HepG2 (cell line): ENCODE data around the gene SHC1. TPM values are rescaled to one million over a fixed set of nuclear protein-coding genes. Genes with fewer than 3 reads are reported as not detected.

Source experiments
- ATF7 ChIP-seq, 2 experiments: fragments of 450-650 bp in 1 of 2; sonication (generic) in 1 of 2; formaldehyde crosslinking in 1 of 2; IDR thresholded peaks; 2 replicates each; pipeline versions ENCODE4 v1.4.0 to v1.6.1; 2016 to 2020; ENCODE audit warnings: antibody characterized with exemption in 1 of 2, mild to moderate bottlenecking in 1 of 2, missing genetic modification reagents in 1 of 2
- ATF7-NPFF ChIP-seq: sonication (generic); formaldehyde crosslinking; IDR thresholded peaks from 2 replicates; pipeline ENCODE4 v1.8.1; 2023; ENCODE audit warnings: mild to moderate bottlenecking, low read depth, missing genetic modification reagents, moderate library complexity
- BRD4 ChIP-seq: sonication (generic); formaldehyde crosslinking; IDR thresholded peaks from 2 replicates; pipeline ENCODE4 v1.4.0; 2020; ENCODE audit warnings: missing genetic modification reagents
- CREB1 ChIP-seq, 2 experiments: fragments of 450-650 bp in 1 of 2; IDR thresholded peaks; 2 replicates each; pipeline ENCODE4 v1.6.1; 2016 to 2017; ENCODE audit warnings: control low read depth in 1 of 2, mild to moderate bottlenecking in 1 of 2, missing compliant biosample characterization in 1 of 2, missing genetic modification characterization in 1 of 2
- FOXA3 ChIP-seq: IDR thresholded peaks from 2 replicates; pipeline ENCODE4 v1.6.1; 2016; ENCODE audit warnings: missing genetic modification reagents, missing compliant biosample characterization
- GATAD1 ChIP-seq: IDR thresholded peaks from 2 replicates; pipeline ENCODE4 v1.6.1; 2016; ENCODE audit warnings: missing genetic modification reagents, missing compliant biosample characterization
- HHEX ChIP-seq: IDR thresholded peaks from 2 replicates; pipeline ENCODE4 v1.6.1; 2016; ENCODE audit warnings: control low read depth
- HIVEP1 ChIP-seq: sonication (generic); formaldehyde crosslinking; IDR thresholded peaks from 2 replicates; pipeline ENCODE4 v1.4.0; 2020; ENCODE audit warnings: mild to moderate bottlenecking, missing genetic modification reagents
- HMG20A ChIP-seq: IDR thresholded peaks from 2 replicates; pipeline ENCODE4 v1.6.1; 2016; ENCODE audit warnings: borderline replicate concordance
- HOXD1 ChIP-seq: sonication (generic); formaldehyde crosslinking; IDR thresholded peaks from 2 replicates; pipeline ENCODE4 v1.5.0; 2020; ENCODE audit warnings: missing genetic modification reagents
- NR2F6 ChIP-seq, 2 experiments: IDR thresholded peaks; 2 replicates each; pipeline ENCODE4 v1.6.1; 2016; ENCODE audit warnings: antibody characterized with exemption in 1 of 2, mild to moderate bottlenecking in 1 of 2
- PHF21A ChIP-seq: sonication (generic); formaldehyde crosslinking; IDR thresholded peaks from 2 replicates; pipeline ENCODE4 v1.5.0; 2020; ENCODE audit warnings: mild to moderate bottlenecking, missing genetic modification reagents
- SALL1 ChIP-seq: sonication (generic); formaldehyde crosslinking; IDR thresholded peaks from 2 replicates; pipeline ENCODE4 v1.8.0; 2022; ENCODE audit warnings: mild to moderate bottlenecking, missing genetic modification reagents
- SALL2 ChIP-seq: sonication (generic); formaldehyde crosslinking; IDR thresholded peaks from 2 replicates; pipeline ENCODE4 v1.8.1; 2023; ENCODE audit warnings: mild to moderate bottlenecking, missing genetic modification reagents, inconsistent platforms
- SIN3B ChIP-seq: fragments of 150-350 bp; IDR thresholded peaks from 2 replicates; pipeline ENCODE4 v1.6.1; 2014; ENCODE audit warnings: low read length
- SMAD9 ChIP-seq: sonication (generic); formaldehyde crosslinking; IDR thresholded peaks from 2 replicates; pipeline ENCODE4 v1.5.1; 2020; ENCODE audit warnings: mild to moderate bottlenecking, missing genetic modification reagents
- TMF1 ChIP-seq: sonication (generic); formaldehyde crosslinking; IDR thresholded peaks from 2 replicates; pipeline ENCODE4 v1.8.1; 2022; ENCODE audit warnings: low read depth, missing genetic modification reagents
- ZFYVE20 ChIP-seq: sonication (generic); formaldehyde crosslinking; IDR thresholded peaks from 2 replicates; pipeline ENCODE4 v1.8.0; 2023; ENCODE audit warnings: low read depth, mild to moderate bottlenecking, moderate library complexity, missing genetic modification reagents, borderline replicate concordance
- ZNF354B ChIP-seq: sonication (generic); formaldehyde crosslinking; IDR thresholded peaks from 2 replicates; pipeline ENCODE4 v1.8.0; 2022; ENCODE audit warnings: mild to moderate bottlenecking, missing genetic modification reagents
- ZNF432 ChIP-seq: sonication (generic); formaldehyde crosslinking; IDR thresholded peaks from 2 replicates; pipeline ENCODE4 v1.5.0; 2020; ENCODE audit warnings: missing genetic modification reagents, mild to moderate bottlenecking, borderline replicate concordance
- ZNF552 ChIP-seq: sonication (generic); formaldehyde crosslinking; IDR thresholded peaks from 2 replicates; pipeline ENCODE4 v1.9.0; 2022; ENCODE audit warnings: missing genetic modification reagents, mild to moderate bottlenecking, borderline replicate concordance
- ZNF644 ChIP-seq: IDR thresholded peaks from 2 replicates; pipeline ENCODE4 v1.6.1; 2016; ENCODE audit warnings: low read depth
- ZNF724P ChIP-seq: sonication (generic); formaldehyde crosslinking; IDR thresholded peaks from 2 replicates; pipeline ENCODE4 v1.8.0; 2022; ENCODE audit warnings: missing genetic modification reagents, borderline replicate concordance
- ZNF737 ChIP-seq: sonication (generic); formaldehyde crosslinking; IDR thresholded peaks from 2 replicates; pipeline ENCODE4 v1.5.0; 2020; ENCODE audit warnings: missing genetic modification reagents, mild to moderate bottlenecking, borderline replicate concordance
- ZSCAN22 ChIP-seq: sonication (generic); formaldehyde crosslinking; IDR thresholded peaks from 2 replicates; pipeline ENCODE4 v1.4.0; 2020; ENCODE audit warnings: mild to moderate bottlenecking, missing genetic modification reagents
- polyA plus RNA-seq, 8 experiments: library from polyadenylated mRNA; depleted of rRNA in 3 of 8; stranded (reverse) in 7 of 8; unstranded in 1 of 8; fragments of >200 nt; fragmentation: Illumina TruSeq in 4 of 8; extraction: Trizol in 4 of 8; gene quantifications; 2 replicates each; pipeline versions ENCODE4 v1.2.1 to v1.2.3, GENCODE V29; 2011 to 2016; ENCODE audit warnings: low read depth in 4 of 8, missing spikeins in 1 of 8, mixed read lengths in 1 of 8; ENCODE audit not compliant: insufficient read depth in 1 of 8
- total RNA-seq, 5 experiments: library from RNA; depleted of rRNA; stranded (reverse); fragments of >200 nt; fragmentation: Illumina TruSeq; extraction: Trizol; gene quantifications; 2 replicates each; pipeline ENCODE4 v1.2.3, GENCODE V29; 2016; ENCODE audit warnings: low read depth in 1 of 5
- TF ChIP-seq, protein P1 (sequence below): sonication (generic); formaldehyde crosslinking; conservative IDR thresholded peaks from 2 replicates; pipeline ENCODE4 v1.8.0; 2022; ENCODE audit warnings: mild to moderate bottlenecking, moderate library complexity, missing genetic modification reagents
- TF ChIP-seq, protein P2 (sequence below): sonication (generic); formaldehyde crosslinking; IDR thresholded peaks from 2 replicates; pipeline ENCODE4 v1.4.0; 2020; ENCODE audit warnings: mild to moderate bottlenecking, missing genetic modification reagents
- TF ChIP-seq, protein P3 (sequence below): sonication (generic); formaldehyde crosslinking; IDR thresholded peaks from 2 replicates; pipeline ENCODE4 v1.5.0; 2020; ENCODE audit warnings: mild to moderate bottlenecking, missing genetic modification reagents

SHC1 gene
- total and polyA plus RNA-seq, 2 of the 13 experiments (the other 11 are each of a cell fraction or from before 2014, with no cell fraction given): 52.0 to 137 TPM

DNA sequence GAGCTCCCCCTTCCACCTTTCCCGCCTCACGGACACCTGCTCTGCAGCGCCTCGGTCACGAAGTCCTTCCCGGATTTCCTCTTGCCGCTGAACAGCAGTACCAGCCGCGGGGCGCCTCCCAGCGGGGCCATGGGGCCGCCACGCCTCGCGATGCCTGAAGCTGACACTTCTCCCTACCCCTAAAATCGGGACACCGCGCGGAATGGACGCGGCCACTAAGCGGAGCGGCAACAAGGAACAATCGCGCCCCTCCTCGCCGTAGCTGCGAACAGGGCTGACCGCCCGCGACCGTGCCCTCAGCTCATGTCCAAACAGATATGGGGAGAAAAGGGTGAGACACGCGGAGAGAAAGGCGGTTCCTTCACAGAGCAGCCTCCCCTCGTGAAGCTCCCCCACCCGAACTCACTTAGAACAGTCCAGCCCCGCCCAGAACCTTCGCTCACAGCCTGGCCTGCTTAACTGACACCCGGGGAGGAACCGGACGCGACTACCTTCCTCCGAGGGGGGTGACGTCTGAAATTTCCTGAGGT lies 33.9 kb downstream of the SHC1 start, which contains the start of gene PMVK (continued):
- TF ChIP-seq ZFYVE20 (CRISPR knock-in tag): 0 out of 2 replicates have a peak, but pooled peaks have one; percentile 93
- TF ChIP-seq SALL2: no peak
- no peak for TF ChIP-seq CREB1 (IDR thresholded peaks at IDR 0.05)
- no peak for TF ChIP-seq CREB1 (CRISPR knock-in tag; IDR thresholded peaks at IDR 0.05)
- peak; percentile 77; the same call in 1 of the 2 replicates for TF ChIP-seq GATAD1 (CRISPR knock-in tag)
- TF ChIP-seq HHEX: no peak
- peak; percentile 99 for TF ChIP-seq ZNF552 (CRISPR knock-in tag)
- TF ChIP-seq HMG20A (CRISPR knock-in tag): peak; percentile 51; the same call in 1 of the 2 replicates
- peak; percentile 97 for TF ChIP-seq SMAD9 (CRISPR knock-in tag)
- TF ChIP-seq, protein P1, sequence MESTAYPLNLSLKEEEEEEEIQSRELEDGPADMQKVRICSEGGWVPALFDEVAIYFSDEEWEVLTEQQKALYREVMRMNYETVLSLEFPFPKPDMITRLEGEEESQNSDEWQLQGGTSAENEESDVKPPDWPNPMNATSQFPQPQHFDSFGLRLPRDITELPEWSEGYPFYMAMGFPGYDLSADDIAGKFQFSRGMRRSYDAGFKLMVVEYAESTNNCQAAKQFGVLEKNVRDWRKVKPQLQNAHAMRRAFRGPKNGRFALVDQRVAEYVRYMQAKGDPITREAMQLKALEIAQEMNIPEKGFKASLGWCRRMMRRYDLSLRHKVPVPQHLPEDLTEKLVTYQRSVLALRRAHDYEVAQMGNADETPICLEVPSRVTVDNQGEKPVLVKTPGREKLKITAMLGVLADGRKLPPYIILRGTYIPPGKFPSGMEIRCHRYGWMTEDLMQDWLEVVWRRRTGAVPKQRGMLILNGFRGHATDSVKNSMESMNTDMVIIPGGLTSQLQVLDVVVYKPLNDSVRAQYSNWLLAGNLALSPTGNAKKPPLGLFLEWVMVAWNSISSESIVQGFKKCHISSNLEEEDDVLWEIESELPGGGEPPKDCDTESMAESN (CRISPR knock-in tag): peak; percentile 95
- TF ChIP-seq SIN3B: 0 out of 2 replicates have a peak, but pooled peaks have one; percentile 39
- no peak for TF ChIP-seq ZNF432 (CRISPR knock-in tag)
- TF ChIP-seq NR2F6 (IDR thresholded peaks at IDR 0.05): 0 out of 2 replicates have a peak, but pooled peaks have one; percentile 47
- TF ChIP-seq NR2F6 (CRISPR knock-in tag; IDR thresholded peaks at IDR 0.05): peak; percentile 81
- TF ChIP-seq ZNF724P (CRISPR knock-in tag): peak; percentile 99
- no peak; the same call in 1 of the 2 replicates for TF ChIP-seq ZNF737 (CRISPR knock-in tag)
- TF ChIP-seq SALL1 (CRISPR knock-in tag): peak; percentile 99
- TF ChIP-seq ATF7-NPFF (CRISPR knock-in tag): peak; percentile 99
- peak; percentile 93; the same call in 1 of the 2 replicates for TF ChIP-seq ZNF354B (CRISPR knock-in tag)
- TF ChIP-seq, protein P2, sequence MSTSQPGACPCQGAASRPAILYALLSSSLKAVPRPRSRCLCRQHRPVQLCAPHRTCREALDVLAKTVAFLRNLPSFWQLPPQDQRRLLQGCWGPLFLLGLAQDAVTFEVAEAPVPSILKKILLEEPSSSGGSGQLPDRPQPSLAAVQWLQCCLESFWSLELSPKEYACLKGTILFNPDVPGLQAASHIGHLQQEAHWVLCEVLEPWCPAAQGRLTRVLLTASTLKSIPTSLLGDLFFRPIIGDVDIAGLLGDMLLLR (CRISPR knock-in tag): peak; percentile 99
- TF ChIP-seq FOXA3 (CRISPR knock-in tag): peak; percentile 59
- TF ChIP-seq TMF1 (CRISPR knock-in tag): peak; percentile 99
- peak; percentile 91 for TF ChIP-seq PHF21A (CRISPR knock-in tag)
- TF ChIP-seq HOXD1 (CRISPR knock-in tag): peak; percentile 86
- TF ChIP-seq, protein P3, sequence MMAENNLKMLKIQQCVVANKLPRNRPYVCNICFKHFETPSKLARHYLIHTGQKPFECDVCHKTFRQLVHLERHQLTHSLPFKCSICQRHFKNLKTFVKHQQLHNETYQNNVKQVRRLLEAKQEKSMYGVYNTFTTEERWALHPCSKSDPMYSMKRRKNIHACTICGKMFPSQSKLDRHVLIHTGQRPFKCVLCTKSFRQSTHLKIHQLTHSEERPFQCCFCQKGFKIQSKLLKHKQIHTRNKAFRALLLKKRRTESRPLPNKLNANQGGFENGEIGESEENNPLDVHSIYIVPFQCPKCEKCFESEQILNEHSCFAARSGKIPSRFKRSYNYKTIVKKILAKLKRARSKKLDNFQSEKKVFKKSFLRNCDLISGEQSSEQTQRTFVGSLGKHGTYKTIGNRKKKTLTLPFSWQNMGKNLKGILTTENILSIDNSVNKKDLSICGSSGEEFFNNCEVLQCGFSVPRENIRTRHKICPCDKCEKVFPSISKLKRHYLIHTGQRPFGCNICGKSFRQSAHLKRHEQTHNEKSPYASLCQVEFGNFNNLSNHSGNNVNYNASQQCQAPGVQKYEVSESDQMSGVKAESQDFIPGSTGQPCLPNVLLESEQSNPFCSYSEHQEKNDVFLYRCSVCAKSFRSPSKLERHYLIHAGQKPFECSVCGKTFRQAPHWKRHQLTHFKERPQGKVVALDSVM (CRISPR knock-in tag): peak; percentile 67; the same call in 1 of the 2 replicates
- TF ChIP-seq ZSCAN22 (CRISPR knock-in tag): peak; percentile 90
- TF ChIP-seq ATF7 (IDR thresholded peaks at IDR 0.05): no peak; the same call in 1 of the 2 replicates
- TF ChIP-seq ATF7 (CRISPR knock-in tag; IDR thresholded peaks at IDR 0.05): peak; percentile 96
- TF ChIP-seq HIVEP1: peak; percentile 98
- no peak; the same call in 1 of the 2 replicates for TF ChIP-seq ZNF644 (CRISPR knock-in tag)
- peak; percentile 72 for TF ChIP-seq BRD4 (CRISPR knock-in tag)
